ENCODE measurements around the gene PACS1. TPM values are rescaled to one million over a fixed set of nuclear protein-coding genes. Genes with fewer than 3 reads are reported as not detected.
"Not testable (repeated sequence)": the region's sequence is repeated elsewhere in the genome, so short reads cannot be mapped to it uniquely, and the experiment has no call there.

The PACS1 gene
- total RNA-seq, 3 donors from 2014 or later = 43.4 to 46.3 (median 44.8) TPM

DNA sequence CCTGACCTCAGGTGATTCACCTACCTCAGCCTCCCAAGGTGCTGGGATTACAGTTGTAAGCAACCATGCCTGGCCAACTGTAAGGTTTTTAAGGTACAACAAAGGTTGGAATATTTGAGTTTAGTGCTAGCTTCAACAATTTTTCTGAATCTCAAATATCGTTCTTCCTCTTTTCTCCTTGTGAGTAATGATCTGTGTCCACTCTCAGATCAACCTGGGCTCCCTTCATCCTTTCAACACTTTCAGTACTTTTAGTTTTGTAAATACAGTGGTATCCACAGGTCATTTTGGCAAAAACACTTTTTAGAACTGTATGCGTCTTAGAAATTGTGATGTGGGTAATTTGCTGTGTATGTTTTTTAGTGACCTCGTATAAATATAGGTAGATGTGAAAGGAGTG lies 7.9 kb downstream of the PACS1 start:
- H3K4me3 Mint-ChIP-seq = no peak overlapping the region
- ATAC-seq (no peak), DNase-seq (no peak)
- H3K36me3 Mint-ChIP-seq (ENCODE audit: insufficient read depth) = peaks cover 31% of the 10 kb centered on the region
- peaks cover 80% of the 10 kb centered on the region for H3K4me1 Mint-ChIP-seq (ENCODE audit: low read depth)
- H3K9me3 Mint-ChIP-seq = no peaks in the 10 kb centered on the region
- H3K27me3 Mint-ChIP-seq (ENCODE audit: low read depth) = no peaks in the 10 kb centered on the region

DNA sequence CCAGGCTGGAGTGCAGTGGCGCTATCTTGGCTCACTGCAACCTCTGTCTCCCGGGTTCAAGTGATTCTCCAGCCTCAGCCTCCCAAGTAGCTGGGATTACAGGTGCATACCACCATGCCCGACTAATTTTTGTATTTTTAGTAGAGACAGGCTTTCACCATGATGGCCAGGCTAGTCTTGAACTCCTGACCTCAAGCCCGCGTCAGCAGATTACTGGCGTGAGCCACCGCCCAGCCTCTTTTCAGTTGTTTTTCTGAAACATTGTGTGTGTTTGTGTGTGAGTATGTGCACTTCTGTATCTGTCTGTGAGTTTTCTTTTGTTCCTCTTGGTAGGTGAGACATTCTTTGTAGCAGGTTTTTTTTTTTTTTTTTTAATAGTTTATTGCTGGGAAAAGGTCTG lies 8.9 kb downstream of the PACS1 start:
- H3K36me3 Mint-ChIP-seq (ENCODE audit: insufficient read depth) = peaks cover 27% of the 10 kb centered on the region
- not testable (repeated sequence) for H3K4me3 Mint-ChIP-seq; H3K9me3 Mint-ChIP-seq; H3K27me3 Mint-ChIP-seq (ENCODE audit: low read depth); ATAC-seq; DNase-seq
- H3K4me1 Mint-ChIP-seq (ENCODE audit: low read depth) = peaks cover 85% of the 10 kb centered on the region

DNA sequence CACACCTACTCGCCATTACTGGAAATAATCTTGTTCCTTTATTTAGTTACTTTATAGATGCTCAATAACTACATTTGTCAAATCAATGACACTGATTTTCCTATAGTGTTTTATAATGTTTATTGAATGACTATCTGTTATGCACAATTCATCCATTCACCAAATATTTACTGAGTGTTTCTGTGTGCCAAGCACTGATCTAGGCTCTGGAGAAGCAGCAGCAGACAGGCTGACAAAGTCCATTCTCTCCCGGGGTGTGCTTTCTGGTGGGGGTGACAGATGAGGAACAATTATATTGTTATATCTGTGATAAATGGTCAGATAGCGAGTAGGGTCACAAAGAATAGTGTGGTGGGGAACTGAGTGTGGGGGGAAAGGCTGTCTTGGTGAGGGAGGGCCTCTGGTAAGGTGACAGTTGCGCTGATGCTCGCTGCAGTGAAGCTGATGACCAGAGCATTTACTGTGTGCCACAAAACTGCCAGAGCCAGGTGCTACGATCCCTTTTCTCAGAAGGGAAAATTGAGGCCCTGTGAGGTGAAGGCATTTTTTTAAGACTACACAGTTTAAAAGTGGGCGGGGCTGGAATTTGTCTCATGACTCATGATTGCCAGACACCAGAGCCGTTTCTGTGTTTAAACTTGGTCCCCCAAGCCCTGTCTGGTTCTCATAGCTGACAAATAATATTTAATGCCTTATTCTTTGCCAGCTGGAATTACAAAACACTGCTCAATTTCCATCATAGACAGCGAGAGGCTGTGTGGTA lies 10.2 kb downstream of the PACS1 start:
- DNase-seq = peak; percentile 72
- peak; percentile 71 to 73 for ATAC-seq
- peaks cover 89% of the 10 kb centered on the region for H3K4me1 Mint-ChIP-seq (ENCODE audit: low read depth)
- H3K4me3 Mint-ChIP-seq = peak overlapping the region; percentile 79
- no peaks in the 10 kb centered on the region for H3K9me3 Mint-ChIP-seq
- no peaks in the 10 kb centered on the region for H3K27me3 Mint-ChIP-seq (ENCODE audit: low read depth)
- peaks cover 21% of the 10 kb centered on the region for H3K36me3 Mint-ChIP-seq (ENCODE audit: insufficient read depth)

DNA sequence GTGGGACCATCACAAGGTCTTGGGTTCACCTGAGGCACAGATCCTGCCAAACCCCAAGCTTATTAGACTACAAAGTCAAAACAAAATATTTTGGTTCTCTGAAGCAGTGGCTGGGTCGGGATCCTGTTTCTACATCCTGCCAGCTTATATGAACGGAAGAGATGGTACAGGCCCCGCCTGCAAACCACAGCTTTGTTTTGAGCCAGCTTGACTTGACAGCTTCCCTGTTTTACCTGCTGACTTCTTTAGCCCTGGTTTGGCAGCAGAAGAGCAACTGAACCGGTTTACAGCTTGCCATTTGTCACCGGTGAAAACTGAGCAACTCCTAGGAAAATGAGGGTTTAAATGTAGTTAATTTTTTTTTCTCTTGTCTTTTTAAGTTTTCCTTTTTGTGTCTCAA lies 11.4 kb downstream of the PACS1 start:
- Mint-ChIP-seq H3K4me3 (peak overlapping the region; percentile 79), H3K27me3 (ENCODE audit: low read depth) (no peaks in the 10 kb centered on the region), H3K36me3 (ENCODE audit: insufficient read depth) (peaks cover 15% of the 10 kb centered on the region), H3K9me3 (no peaks in the 10 kb centered on the region), H3K4me1 (ENCODE audit: low read depth) (peaks cover 91% of the 10 kb centered on the region)
- ATAC-seq (peak; percentile 76 to 82), DNase-seq (peak; percentile 58)

DNA sequence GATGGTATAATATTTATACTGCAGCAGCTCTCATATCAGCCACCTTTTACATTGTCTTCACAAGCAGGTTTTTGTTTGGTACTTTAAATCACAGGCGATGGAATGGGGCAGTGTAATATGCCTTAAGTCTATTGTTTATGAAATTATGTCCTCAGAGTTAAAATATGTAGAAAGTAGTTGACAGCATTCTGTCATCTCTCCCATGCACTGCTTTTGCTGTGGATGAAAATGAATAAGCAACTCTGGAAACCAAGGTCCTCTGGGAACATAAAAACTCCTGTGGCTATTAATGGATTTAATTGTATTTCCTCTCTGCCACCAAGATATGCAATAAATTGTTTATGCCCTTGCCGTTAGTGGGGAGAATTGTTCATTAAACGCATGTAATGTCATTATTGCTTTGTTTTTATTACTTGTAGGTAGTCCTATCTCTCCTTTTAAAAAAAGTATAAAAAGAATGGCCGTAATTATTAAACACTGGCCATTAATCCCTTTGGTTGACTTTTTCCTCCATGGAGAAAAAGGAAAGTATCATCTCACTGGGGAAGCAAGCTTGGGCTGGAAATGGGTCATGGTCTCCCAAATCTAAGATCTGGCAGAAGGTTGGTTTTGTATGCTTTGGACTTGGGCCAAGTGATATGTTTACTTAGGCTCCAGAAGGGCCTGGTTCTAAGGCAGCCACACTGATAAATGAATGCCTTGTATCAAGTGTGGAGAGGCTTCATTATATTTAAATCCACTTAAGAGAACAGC lies 13.1 kb downstream of the PACS1 start:
- DNase-seq (no peak), ATAC-seq (no peak)
- Mint-ChIP-seq H3K4me1 (ENCODE audit: low read depth) (peaks cover 91% of the 10 kb centered on the region), H3K27me3 (ENCODE audit: low read depth) (no peaks in the 10 kb centered on the region), H3K36me3 (ENCODE audit: insufficient read depth) (peaks cover 7% of the 10 kb centered on the region), H3K4me3 (no peak overlapping the region), H3K9me3 (no peaks in the 10 kb centered on the region)

DNA sequence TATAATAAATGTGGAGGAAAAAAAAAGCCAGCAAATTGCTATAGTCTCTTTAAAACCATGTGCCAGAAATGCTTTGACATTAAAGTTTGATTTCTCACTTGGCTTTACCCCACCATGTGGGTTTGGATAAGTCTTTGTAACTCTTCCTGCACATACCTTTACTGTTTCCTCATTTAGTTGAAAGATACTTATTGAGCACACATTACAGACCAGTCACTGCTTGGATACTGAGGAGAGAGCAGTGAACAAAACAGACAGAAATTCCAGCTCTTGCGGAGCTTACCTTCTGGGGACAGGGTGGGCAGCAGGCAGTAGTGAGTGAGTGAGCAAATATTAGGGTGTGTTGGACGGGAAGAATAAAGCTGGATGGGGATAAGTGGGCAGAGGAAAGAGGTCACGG lies 13.7 kb downstream of the PACS1 start:
- Mint-ChIP-seq H3K4me3 (peak overlapping the region; percentile 32), H3K9me3 (no peaks in the 10 kb centered on the region), H3K36me3 (ENCODE audit: insufficient read depth) (peaks cover 4% of the 10 kb centered on the region), H3K4me1 (ENCODE audit: low read depth) (peaks cover 91% of the 10 kb centered on the region), H3K27me3 (ENCODE audit: low read depth) (no peaks in the 10 kb centered on the region)
- ATAC-seq (no peak), DNase-seq (no peak)

DNA sequence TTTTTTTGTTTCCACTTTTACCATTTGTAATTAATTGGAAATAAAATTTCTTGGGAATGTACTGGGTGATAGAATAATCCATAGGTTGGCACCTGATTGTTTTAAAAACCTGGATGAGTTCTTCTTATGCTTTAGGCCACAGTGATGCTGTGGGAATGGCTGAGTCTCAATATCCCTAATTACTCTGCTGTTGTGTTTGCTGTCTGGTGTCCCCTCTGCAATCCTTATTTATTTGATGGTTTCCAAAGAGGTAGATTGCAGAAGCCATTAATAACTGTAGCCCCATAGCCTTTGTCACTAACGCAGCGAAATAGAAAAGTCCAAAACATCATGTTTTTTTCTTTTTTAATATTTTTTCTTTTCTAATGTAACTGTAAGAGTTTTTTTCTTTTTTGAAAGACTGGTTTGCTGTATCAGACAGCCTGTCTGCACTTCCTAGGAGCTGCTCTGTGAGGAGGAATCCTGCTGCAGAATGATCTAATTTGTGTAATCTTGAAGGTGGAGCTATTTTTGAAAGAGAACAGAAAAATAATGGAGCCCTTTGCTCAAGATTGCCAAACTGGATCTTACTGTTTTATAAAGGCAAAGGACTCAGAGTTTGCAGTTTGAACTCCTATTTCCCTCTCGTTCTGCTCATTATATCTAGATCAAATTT lies 14.9 kb downstream of the PACS1 start:
- Mint-ChIP-seq H3K36me3 (ENCODE audit: insufficient read depth) (peaks cover 8% of the 10 kb centered on the region), H3K4me3 (no peak overlapping the region), H3K27me3 (ENCODE audit: low read depth) (no peaks in the 10 kb centered on the region), H3K4me1 (ENCODE audit: low read depth) (peaks cover 89% of the 10 kb centered on the region), H3K9me3 (no peaks in the 10 kb centered on the region)
- no peak for ATAC-seq
- no peak for DNase-seq

DNA sequence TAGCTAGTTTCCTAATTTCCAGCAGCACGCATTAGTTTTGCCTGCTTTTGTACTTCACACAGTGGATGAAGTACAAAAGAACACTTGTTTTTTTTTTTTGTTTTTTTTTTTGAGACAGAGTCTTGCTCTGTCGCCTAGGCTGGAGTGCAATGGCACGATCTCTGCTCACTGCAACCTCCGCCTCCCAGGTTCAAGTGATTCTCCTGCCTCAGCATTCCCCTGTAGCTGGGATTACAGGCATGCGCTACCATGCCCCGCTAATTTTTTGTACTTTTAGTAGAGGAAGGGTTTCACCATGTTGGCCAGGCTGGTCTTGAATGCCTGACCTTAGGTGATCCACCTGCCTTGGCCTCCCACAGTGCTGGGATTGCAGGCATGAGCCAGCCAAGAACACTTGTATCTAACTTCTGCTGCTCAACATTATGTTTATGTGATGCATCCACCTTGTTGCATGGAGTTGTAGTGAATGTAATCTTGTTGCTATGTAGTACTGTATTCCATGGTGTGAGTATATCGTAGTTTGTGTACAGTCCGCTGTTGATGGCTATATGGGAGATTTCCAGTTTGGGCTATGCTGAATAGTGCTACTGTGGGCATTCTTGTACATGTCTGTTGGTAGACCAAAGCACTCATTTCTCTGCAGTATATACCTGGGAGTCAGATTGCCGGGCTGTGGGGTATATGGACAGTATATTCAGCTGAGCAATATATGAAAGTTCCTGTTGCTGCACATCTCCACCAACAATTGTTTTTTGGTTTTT lies 17.3 kb downstream of the PACS1 start:
- H3K36me3 Mint-ChIP-seq (ENCODE audit: insufficient read depth) = peaks cover 7% of the 10 kb centered on the region
- H3K9me3 Mint-ChIP-seq = no peaks in the 10 kb centered on the region
- H3K27me3 Mint-ChIP-seq (ENCODE audit: low read depth) = no peaks in the 10 kb centered on the region
- H3K4me1 Mint-ChIP-seq (ENCODE audit: low read depth) = peaks cover 73% of the 10 kb centered on the region
- no peak for DNase-seq
- no peak overlapping the region for H3K4me3 Mint-ChIP-seq
- ATAC-seq = no peak

DNA sequence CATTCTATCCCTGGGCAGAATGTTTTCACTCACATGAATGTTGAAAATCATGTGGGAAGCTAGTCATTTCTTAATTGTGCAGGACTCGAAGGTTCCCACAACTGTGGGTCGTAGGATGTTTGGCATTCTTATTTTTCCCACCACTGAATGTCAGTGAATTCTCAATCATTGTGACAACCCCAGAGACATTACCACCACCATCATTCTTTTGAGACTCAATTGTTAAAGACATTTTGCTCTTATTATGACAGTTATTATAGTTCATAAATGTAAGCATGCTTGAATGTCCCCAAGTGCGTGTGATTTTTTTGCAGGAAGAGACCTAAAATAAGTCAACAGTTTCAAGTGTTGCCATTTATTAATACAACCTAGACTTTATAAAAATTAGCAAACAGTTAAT lies 19.0 kb downstream of the PACS1 start:
- no peaks in the 10 kb centered on the region for H3K27me3 Mint-ChIP-seq (ENCODE audit: low read depth)
- no peak overlapping the region for H3K4me3 Mint-ChIP-seq
- DNase-seq = no peak
- H3K36me3 Mint-ChIP-seq (ENCODE audit: insufficient read depth) = peaks cover 7% of the 10 kb centered on the region
- no peaks in the 10 kb centered on the region for H3K9me3 Mint-ChIP-seq
- ATAC-seq = no peak
- peaks cover 58% of the 10 kb centered on the region for H3K4me1 Mint-ChIP-seq (ENCODE audit: low read depth)

DNA sequence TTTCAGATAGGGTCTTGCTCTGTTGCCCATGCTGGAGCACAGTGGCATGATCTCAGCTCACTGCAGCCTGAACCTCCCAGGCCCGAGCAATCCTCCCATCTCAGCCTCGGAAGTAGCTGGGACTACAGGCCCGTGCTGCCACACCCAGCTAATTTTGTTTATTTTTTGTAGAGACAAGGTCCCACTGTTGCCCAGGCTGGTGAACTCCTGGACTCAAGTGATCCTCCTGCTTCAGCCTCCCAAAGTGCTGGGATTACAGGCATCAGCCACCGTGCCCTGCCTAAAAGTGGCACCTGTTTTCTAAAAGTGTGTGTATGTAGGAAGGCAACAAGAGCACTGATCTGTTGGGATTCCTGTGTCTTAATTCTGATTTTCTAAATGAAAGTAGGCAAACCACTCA lies 20.2 kb downstream of the PACS1 start:
- H3K4me3 Mint-ChIP-seq = no peak overlapping the region
- DNase-seq = no peak
- no peaks in the 10 kb centered on the region for H3K9me3 Mint-ChIP-seq
- H3K4me1 Mint-ChIP-seq (ENCODE audit: low read depth) = peaks cover 46% of the 10 kb centered on the region
- H3K36me3 Mint-ChIP-seq (ENCODE audit: insufficient read depth) = peaks cover 7% of the 10 kb centered on the region
- H3K27me3 Mint-ChIP-seq (ENCODE audit: low read depth) = no peaks in the 10 kb centered on the region
- ATAC-seq = no peak

DNA sequence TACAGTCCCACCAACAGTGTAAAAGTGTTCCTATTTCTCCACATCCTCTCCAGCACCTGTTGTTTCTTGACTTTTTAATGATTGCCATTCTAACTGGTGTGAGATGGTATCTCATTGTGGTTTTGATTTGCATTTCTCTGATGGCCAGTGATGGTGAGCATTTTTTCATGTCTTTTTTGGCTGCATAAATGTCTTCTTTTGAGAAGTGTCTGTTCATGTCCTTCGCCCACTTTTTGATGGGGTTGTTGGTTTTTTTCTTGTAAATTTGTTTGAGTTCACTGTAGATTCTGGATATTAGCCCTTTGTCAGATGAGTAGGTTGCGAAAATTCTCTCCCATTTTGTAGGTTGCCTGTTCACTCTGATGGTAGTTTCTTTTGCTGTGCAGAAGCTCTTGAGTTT lies 22.1 kb downstream of the PACS1 start:
- not testable (repeated sequence) for H3K36me3 Mint-ChIP-seq (ENCODE audit: insufficient read depth); DNase-seq; H3K27me3 Mint-ChIP-seq (ENCODE audit: low read depth); ATAC-seq; H3K9me3 Mint-ChIP-seq; H3K4me3 Mint-ChIP-seq
- H3K4me1 Mint-ChIP-seq (ENCODE audit: low read depth) = peaks cover 38% of the 10 kb centered on the region

DNA sequence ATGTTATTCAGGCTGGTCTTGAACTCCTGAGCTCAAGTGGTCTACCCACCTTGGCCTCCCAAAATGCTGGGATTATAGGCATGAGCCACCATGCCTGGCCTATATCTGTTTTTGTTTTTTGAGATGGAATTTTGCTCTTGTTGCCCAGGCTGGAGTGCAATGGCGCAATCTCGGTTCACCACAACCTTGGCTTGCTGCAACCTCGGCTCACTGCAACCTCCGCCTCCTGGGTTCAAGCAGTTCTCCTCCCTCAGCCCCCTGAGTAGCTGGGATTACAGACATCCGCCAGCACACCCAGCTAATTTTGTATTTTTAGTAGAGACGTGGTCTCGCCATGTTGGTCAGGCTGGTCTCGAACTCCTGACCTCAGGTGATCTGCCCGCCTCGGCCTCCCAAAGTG lies 29.7 kb downstream of the PACS1 start:
- ATAC-seq; H3K27me3 Mint-ChIP-seq (ENCODE audit: low read depth); DNase-seq; H3K36me3 Mint-ChIP-seq (ENCODE audit: insufficient read depth); H3K9me3 Mint-ChIP-seq; H3K4me3 Mint-ChIP-seq: not testable (repeated sequence)
- H3K4me1 Mint-ChIP-seq (ENCODE audit: low read depth) = peaks cover 57% of the 10 kb centered on the region

DNA sequence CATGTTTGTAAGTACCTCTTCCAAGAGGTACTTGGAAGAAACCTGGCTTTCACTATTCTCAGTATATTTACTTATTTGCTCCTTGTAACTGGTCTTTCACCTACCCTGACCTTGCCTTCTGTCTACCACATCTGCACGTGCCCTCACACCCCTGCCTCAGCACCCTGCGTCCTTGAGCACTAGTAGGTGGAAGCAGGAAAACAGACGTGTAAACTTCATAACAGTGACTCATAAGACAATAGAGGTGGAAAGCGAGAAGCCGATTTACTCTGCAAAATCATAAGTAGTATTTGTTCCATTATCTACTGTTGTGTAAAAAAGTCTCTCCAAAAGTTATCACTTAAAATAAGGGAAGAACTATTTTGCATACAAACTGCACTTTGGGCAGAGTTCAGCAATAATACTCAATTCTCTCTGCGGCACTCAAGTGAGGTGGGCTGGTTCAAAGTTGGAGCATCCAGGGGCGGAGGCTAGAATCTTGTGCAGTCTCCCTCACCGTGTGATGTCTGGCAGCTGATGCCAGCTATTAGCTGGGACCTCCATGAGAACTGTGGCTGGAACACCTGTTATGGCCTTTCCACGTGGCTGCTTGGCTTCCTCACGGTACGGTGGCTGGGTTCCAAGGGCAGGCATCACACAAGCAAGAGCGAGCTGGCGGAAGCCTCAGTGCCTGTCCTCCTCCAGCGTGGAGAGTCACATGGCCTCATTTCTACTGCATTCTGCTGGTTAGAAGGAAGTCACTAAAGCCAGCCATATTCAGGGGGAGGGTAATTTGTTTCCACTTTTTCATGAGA lies 30.4 kb downstream of the PACS1 start:
- ATAC-seq = peak; percentile 87 to 88
- no peaks in the 10 kb centered on the region for H3K9me3 Mint-ChIP-seq
- H3K36me3 Mint-ChIP-seq (ENCODE audit: insufficient read depth) = peaks cover 6% of the 10 kb centered on the region
- DNase-seq = peak; percentile 40
- H3K4me1 Mint-ChIP-seq (ENCODE audit: low read depth) = peaks cover 65% of the 10 kb centered on the region
- H3K4me3 Mint-ChIP-seq = peak overlapping the region; percentile 79
- H3K27me3 Mint-ChIP-seq (ENCODE audit: low read depth) = no peaks in the 10 kb centered on the region
